Sigmoid colon (tissue), 7 donors: ENCODE measurements around the gene ATG4A. TPM values are rescaled to one million over a fixed set of nuclear protein-coding genes. Genes with fewer than 3 reads are reported as not detected.

ENCODE experiments used
- DNase-seq: peaks from one replicate; pipeline ENCODE4 v3.0.0-alpha.2; 2019
- H3K27ac ChIP-seq, 4 donors: fragments of 200-600 bp; sonication (generic); one replicate each; pipeline ENCODE4 v1.5.1; 2016 to 2019; ENCODE audit warnings: mild to moderate bottlenecking in 1 of 4
- H3K27me3 ChIP-seq, 3 donors: fragments of 200-600 bp; sonication (generic); one replicate each; pipeline ENCODE4 v1.5.1; 2019; ENCODE audit warnings: mild to moderate bottlenecking in 1 of 3
- H3K36me3 ChIP-seq, 4 donors: fragments of 200-600 bp; sonication (generic); one replicate each; pipeline ENCODE4 v1.5.1; 2016 to 2019
- H3K4me1 ChIP-seq, 4 donors: fragments of 200-600 bp; sonication (generic); one replicate each; pipeline ENCODE4 v1.5.1; 2017 to 2019
- H3K4me3 ChIP-seq, 4 donors: fragments of 200-600 bp; sonication (generic); one replicate each; pipeline ENCODE4 v1.5.1; 2017 to 2019; ENCODE audit warnings: mild to moderate bottlenecking in 2 of 4, moderate library complexity in 1 of 4
- H3K9me3 ChIP-seq, 4 donors: fragments of 200-600 bp in 3 of 4; sonication (generic) in 3 of 4; one replicate each; pipeline versions ENCODE4 v1.5.1 to v1.6.1; 2013 to 2019
- CTCF ChIP-seq, 4 experiments: fragments of 450-650 bp in 3 of 4; fragments of 200-600 bp in 1 of 4; IDR thresholded peaks; one replicate each; pipeline ENCODE4 v1.5.1; 2016 to 2019; ENCODE audit warnings: antibody characterized with exemption in 4 of 4, mild to moderate bottlenecking in 3 of 4, moderate library complexity in 2 of 4
- EP300 ChIP-seq, 4 donors: sonication (generic); formaldehyde crosslinking; IDR thresholded peaks; one replicate each; pipeline ENCODE4 v1.6.1; 2017; ENCODE audit warnings: antibody characterized with exemption in 4 of 4
- POLR2A ChIP-seq, 2 donors: fragments of 450-650 bp; IDR thresholded peaks; one replicate each; pipeline ENCODE4 v1.6.1; 2016; ENCODE audit warnings: antibody characterized with exemption in 2 of 2, mild to moderate bottlenecking in 2 of 2, moderate library complexity in 2 of 2
- POLR2AphosphoS5 ChIP-seq, 4 donors: sonication (generic); formaldehyde crosslinking; IDR thresholded peaks; one replicate each; pipeline ENCODE4 v1.6.1; 2017; ENCODE audit warnings: antibody characterized with exemption in 4 of 4
- WGBS, 2 donors: extraction: QIAGEN DNeasy Blood & Tissue Kit; methylation state at CpG; one replicate each; pipeline ENCODE4 v1.1.7; 2013; 5-methylcytosine and 5-hydroxymethylcytosine counted together
- intact Hi-C: fragments of 100-400 bp; cut with DNase I; formaldehyde crosslinking; loops from one replicate; pipeline ENCODE4 v1.15.1; 2023
- polyA plus RNA-seq, 3 donors: library from polyadenylated mRNA; stranded (reverse); fragments of 200-250 nt; gene quantifications; one replicate each; pipeline ENCODE4 v1.2.3, GENCODE V29; 2013
- total RNA-seq, 4 donors: library from RNA; depleted of rRNA; stranded (reverse); fragments of >200 nt; gene quantifications; one replicate each; pipeline ENCODE4 v1.1.0, GENCODE V29; 2016
- donor health status: healthy with polysubstance abuse.
- donor health status: Bipolar disorder and iron deficiency.
- donor health status: healthy.

The ATG4A gene
- total and polyA plus RNA-seq, 7 donors, result 5.0 to 38.6 (median 14.3) TPM

- intact Hi-C loops, result no loop called here
- Histone ChIP-seq H3K4me3 (no peak overlapping the region), H3K27me3 (no peaks in the 10 kb centered on the region), H3K4me1 (no peaks in the 10 kb centered on the region), H3K27ac (no peak overlapping the region), H3K36me3 (no peaks in the 10 kb centered on the region), H3K9me3 (no peaks in the 10 kb centered on the region)
- DNase-seq, result no peak
- TF ChIP-seq POLR2AphosphoS5 (IDR thresholded peaks at IDR 0.05) (no peak), EP300 (IDR thresholded peaks at IDR 0.05) (no peak), CTCF (IDR thresholded peaks at IDR 0.05) (no peak), POLR2A (IDR thresholded peaks at IDR 0.05) (no peak)
Measured at GRCh38 chrX:108055546-108055945, 36.0 kb upstream of the ATG4A start.

- WGBS, 2 donors, result 85 to 88% methylated on average over 1 of the region's 1 CpG
- DNase-seq, result no peak
- no peaks in the 10 kb centered on the region for H3K9me3 ChIP-seq
- no peak for TF ChIP-seq CTCF (IDR thresholded peaks at IDR 0.05)
- intact Hi-C loops, result no loop called here
- no peaks in the 10 kb centered on the region for H3K4me1 ChIP-seq
- no peaks in the 10 kb centered on the region for H3K36me3 ChIP-seq
- no peak overlapping the region for H3K4me3 ChIP-seq
- H3K27ac ChIP-seq, result no peak overlapping the region
- no peaks in the 10 kb centered on the region for H3K27me3 ChIP-seq
Measured at GRCh38 chrX:108059801-108060200, 31.8 kb upstream of the ATG4A start.

GRCh38 chrX:108064001-108064400, 27.6 kb upstream of the ATG4A start:
- no peak for DNase-seq
- intact Hi-C loops, result no loop called here
- H3K9me3 ChIP-seq, result no peaks in the 10 kb centered on the region
- no peaks in the 10 kb centered on the region for H3K36me3 ChIP-seq
- H3K4me3 ChIP-seq, result no peak overlapping the region
- no peaks in the 10 kb centered on the region for H3K4me1 ChIP-seq
- no peaks in the 10 kb centered on the region for H3K27me3 ChIP-seq
- no peak overlapping the region for H3K27ac ChIP-seq
- TF ChIP-seq CTCF (IDR thresholded peaks at IDR 0.05) (no peak), POLR2A (IDR thresholded peaks at IDR 0.05) (no peak), POLR2AphosphoS5 (IDR thresholded peaks at IDR 0.05) (no peak), EP300 (IDR thresholded peaks at IDR 0.05) (no peak)
- WGBS, 2 donors, result 91 to 94% methylated on average over 1 of the region's 1 CpG

GRCh38 chrX:108064613-108065012, 27.0 kb upstream of the ATG4A start:
- Histone ChIP-seq H3K4me1 (no peaks in the 10 kb centered on the region), H3K36me3 (no peaks in the 10 kb centered on the region), H3K27me3 (no peaks in the 10 kb centered on the region), H3K4me3 (no peak overlapping the region), H3K9me3 (no peaks in the 10 kb centered on the region), H3K27ac (no peak overlapping the region)
- 96 to 97% methylated on average over 2 of the region's 2 CpGs for WGBS, 2 donors
- intact Hi-C loops, result no loop called here
- DNase-seq, result no peak
- TF ChIP-seq EP300 (IDR thresholded peaks at IDR 0.05) (no peak), POLR2AphosphoS5 (IDR thresholded peaks at IDR 0.05) (no peak), CTCF (IDR thresholded peaks at IDR 0.05) (no peak), POLR2A (IDR thresholded peaks at IDR 0.05) (no peak)

GRCh38 chrX:108068121-108068520, 23.5 kb upstream of the ATG4A start:
- no peak for DNase-seq
- no peak overlapping the region for H3K27ac ChIP-seq
- H3K4me3 ChIP-seq, result no peak overlapping the region
- H3K4me1 ChIP-seq, result no peaks in the 10 kb centered on the region
- no peaks in the 10 kb centered on the region for H3K36me3 ChIP-seq
- 66 to 68% methylated on average over 1 of the region's 1 CpG for WGBS, 2 donors
- intact Hi-C loops, result no loop called here
- no peak for TF ChIP-seq EP300 (IDR thresholded peaks at IDR 0.05)
- no peak for TF ChIP-seq CTCF (IDR thresholded peaks at IDR 0.05)
- no peak for TF ChIP-seq POLR2AphosphoS5 (IDR thresholded peaks at IDR 0.05)
- no peak for TF ChIP-seq POLR2A (IDR thresholded peaks at IDR 0.05)
- H3K27me3 ChIP-seq, result no peaks in the 10 kb centered on the region
- no peaks in the 10 kb centered on the region for H3K9me3 ChIP-seq
